GM10847 (cell line): ENCODE results near the gene GSG1L2.

Experiments
- POLR2A ChIP-seq: IDR thresholded peaks from 2 replicates; pipeline ENCODE4 v1.6.1; 2011; ENCODE audit not compliant: insufficient read length; ENCODE audit errors: extremely low read depth

The GSG1L2 gene

DNA sequence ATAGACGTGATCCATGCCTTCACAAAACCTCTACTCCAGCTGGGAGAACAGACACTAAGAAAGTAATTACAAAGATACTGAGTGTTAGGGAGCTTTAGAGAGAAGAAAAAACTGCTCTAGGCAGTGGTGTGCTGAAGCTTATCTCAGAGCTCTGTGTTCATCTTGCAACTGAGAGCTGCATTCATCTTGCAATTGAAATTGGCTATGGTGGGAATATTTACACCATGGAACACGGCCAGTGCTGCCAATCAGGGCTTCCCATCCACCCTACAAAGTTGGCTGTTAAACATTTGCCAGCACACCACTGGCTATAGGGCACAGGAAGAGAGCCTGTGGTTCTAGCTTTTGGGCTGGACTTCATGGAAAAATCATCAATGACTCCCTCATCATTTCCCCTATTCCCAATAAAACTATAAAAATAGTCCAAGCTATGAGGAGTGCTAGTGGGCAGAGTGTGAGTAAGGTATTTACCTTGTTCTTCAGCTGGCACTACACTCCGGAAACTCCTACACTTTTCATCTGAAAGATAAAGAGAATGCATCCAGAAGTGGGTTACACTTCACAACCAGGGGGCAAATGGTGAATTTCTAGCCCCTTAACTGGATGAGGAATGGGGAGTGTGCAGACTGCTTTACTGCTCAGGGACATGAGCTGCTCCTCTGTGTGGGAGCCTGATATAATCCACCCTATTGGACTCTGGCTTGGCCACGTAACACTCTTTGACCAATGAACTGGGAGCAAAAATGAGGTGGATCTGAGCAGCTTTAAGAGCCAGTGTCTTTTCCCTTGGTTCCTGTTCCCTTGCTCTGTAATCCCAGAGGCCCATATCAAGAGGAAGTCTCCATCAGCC, 11.6 kb downstream of the GSG1L2 start:
- TF ChIP-seq POLR2A: no peak

GRCh38 chr17:9809409-9809808, 12.5 kb downstream of the GSG1L2 start:
- no peak for TF ChIP-seq POLR2A

DNA sequence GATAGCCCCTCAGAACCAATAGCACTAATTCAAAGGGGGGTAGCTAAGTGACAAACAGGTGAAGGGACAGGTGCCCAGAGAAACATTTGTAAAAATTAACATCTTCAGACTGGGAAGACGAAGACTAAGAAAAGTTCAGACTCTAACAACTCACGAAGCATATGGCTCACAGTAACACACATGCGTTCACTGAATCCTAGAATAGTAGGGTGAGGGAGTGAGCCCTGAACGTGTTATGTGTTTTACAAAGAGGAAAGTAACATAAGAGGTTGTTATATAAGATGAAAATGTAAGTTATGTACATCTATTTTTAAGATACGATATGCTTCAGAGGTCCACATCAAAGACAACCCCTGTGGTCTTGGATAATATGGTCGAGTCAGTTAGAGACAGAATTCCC, 15.2 kb downstream of the GSG1L2 start:
- TF ChIP-seq POLR2A: no peak

- no peak for TF ChIP-seq POLR2A
Observed at GRCh38 chr17:9805769-9806168, 16.1 kb downstream of the GSG1L2 start.

- no peak for TF ChIP-seq POLR2A
Observed at GRCh38 chr17:9802697-9803096, 19.2 kb downstream of the GSG1L2 start.

DNA sequence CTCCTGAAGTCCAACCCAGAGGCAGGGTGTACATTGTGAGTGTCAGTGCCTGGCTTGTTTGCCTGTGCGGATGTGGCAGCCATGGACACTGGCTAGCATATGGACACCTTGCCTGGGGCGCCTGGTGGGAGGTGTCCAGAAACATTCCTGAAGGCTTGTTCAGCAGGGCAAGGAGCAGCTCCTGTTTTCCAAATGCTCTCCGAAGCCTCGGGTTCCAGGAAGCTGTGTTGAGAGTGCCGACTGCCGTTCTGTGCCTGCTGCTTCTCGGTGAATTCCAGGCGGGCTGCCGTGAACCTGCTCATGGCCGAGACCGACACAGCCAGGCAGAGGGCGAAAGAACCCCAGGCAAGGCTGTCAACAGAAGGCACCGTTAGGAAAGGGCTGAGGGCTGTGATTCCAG, 19.6 kb downstream of the GSG1L2 start:
- no peak for TF ChIP-seq POLR2A

GRCh38 chr17:9801505-9801904, 20.4 kb downstream of the GSG1L2 start:
- no peak for TF ChIP-seq POLR2A

DNA sequence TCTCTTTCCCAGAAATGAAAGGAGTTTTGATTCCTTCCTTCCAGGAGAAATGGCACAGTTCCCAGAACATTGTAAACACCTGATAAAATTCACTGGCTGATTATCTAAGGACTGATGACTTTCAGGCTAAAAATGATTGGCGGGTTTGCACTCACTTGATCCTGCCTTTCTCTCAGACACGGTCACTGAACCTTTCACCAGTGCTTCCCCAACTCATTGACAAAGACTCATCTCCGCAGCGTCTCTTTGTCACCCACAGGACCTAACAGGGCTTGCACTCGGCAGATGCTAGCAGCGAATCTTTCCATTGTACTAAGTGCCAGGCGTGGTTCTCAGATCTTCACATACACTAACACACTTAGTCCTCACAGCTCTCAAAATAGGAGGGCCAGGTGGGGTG, 23.2 kb downstream of the GSG1L2 start:
- TF ChIP-seq POLR2A: no peak

- no peak for TF ChIP-seq POLR2A
Observed at GRCh38 chr17:9798008-9798407, 23.9 kb downstream of the GSG1L2 start.

DNA sequence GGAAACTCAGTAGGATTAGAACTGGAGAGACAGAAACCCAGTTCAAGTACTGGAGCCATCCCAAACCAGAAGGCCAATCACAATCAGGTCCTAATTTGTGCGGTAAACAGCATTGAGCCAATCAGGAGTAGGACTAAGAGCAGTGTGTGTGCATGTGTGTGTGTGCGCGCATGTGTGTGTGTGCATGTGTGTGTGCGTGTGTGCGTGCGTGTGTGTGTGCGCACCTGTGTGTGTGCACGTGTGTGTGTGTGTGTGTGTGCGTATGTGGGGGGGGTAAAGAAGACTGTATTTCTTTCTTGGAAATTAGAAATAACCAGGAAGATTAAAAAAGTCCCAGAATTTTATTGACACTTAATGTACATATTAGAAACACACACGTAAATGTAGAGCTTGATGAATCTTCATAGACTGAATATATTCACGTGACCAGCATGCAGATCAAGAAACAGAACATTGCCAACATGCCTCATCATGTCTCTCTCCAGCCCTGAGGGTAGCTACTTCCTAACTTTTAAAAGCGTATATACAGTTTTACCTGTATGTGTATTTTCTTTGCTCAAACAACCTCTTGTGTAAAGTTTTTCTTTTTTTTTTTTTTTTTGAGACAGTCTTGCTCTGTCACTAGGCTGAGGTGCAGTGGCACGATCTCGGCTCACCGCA, 29.6 kb downstream of the GSG1L2 start:
- TF ChIP-seq POLR2A: no peak

- no peak for TF ChIP-seq POLR2A
Observed at GRCh38 chr17:9790889-9791876, 30.7 kb downstream of the GSG1L2 start, which contains the start of gene DHRS7C. Gene DHRS7C, minus strand, starts transcription at chr17:9791592. Its CDS starts 308 bp downstream, at chr17:9791284.

DNA sequence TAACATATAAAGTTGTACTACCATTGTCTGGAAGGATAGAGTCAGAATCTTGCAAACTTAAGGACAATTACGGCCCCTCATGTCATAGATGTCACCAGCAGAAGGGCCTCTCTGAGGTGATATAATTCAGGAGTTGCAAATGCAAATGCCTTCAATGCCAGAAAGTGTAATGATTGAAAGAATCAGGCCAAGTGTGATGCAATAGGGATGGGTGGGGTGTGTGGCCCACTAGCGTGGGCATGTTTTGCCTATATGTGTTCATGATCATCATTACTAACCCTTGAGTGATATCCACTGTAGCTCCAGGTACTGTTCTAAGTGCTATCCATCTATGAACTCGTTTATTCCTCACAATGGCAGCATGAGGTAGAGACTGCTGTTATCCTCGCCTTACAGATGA, 31.6 kb downstream of the GSG1L2 start:
- TF ChIP-seq POLR2A: no peak

DNA sequence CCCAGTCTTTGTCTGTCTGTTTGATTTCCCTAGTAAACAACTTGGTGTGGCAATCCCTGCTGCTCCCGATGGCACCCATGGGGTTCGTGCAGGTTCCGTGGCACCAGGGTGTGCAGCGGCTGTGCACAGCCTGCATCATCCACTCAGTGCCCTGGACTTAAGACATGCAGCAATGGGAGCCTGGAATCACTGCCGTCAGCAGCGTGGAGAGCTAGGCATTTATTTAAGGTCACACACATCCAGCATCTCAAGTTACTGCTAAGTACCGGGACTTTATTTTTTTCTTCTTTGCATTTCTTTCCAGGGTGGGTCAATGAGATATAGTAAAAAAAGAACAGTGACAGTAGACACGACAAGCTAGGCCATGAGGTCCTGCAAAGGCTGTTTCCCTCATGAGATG, 33.3 kb downstream of the GSG1L2 start:
- TF ChIP-seq POLR2A: no peak

GRCh38 chr17:9784544-9784943, 37.3 kb downstream of the GSG1L2 start:
- no peak for TF ChIP-seq POLR2A

DNA sequence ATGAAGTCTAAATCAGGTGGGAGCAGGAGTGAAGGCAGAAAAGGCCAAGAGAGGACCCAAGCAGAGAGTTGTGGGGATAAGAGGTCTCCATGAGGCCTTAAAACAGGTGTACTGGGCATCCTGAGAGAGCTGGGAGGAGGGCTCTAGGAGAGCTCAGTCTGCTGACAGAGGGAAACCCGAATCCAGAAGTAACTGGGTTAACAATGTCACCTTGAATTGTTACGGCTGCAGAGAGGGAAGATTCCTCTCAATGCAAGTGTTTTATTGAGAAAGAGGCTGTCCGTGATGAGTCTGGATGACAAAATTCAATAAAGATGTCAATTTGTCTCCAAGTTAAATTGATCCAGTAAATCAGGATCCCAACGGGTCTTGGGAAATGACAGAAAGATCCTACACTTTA, 38.8 kb downstream of the GSG1L2 start:
- no peak for TF ChIP-seq POLR2A
